H9 (cell line): ENCODE results near the gene FHIP2A. TPM values are rescaled to one million over a fixed set of nuclear protein-coding genes. Genes with fewer than 3 reads are reported as not detected.

Source experiments
- DNase-seq: peaks from one replicate; pipeline ENCODE4 v3.0.0-alpha.2; 2017
- H2AFZ ChIP-seq: one replicate; pipeline ENCODE4 v1.6.1; 2013; ENCODE audit warnings: mild to moderate bottlenecking, low read length, control low read depth, moderate library complexity
- H2AK5ac ChIP-seq: 2 replicates; pipeline ENCODE4 v1.6.1; 2013; ENCODE audit warnings: low read length, control low read depth, mixed read lengths; ENCODE audit not compliant: insufficient read length
- H2BK120ac ChIP-seq: one replicate; pipeline ENCODE4 v1.6.1; 2013; ENCODE audit warnings: low read depth, mild to moderate bottlenecking, low read length, control low read depth, inconsistent platforms; ENCODE audit not compliant: poor library complexity, severe bottlenecking
- H2BK12ac ChIP-seq: 2 replicates; pipeline ENCODE4 v1.6.1; 2013; ENCODE audit warnings: low read length, control low read depth, mixed read lengths, low read depth; ENCODE audit not compliant: insufficient read length
- H2BK15ac ChIP-seq: 2 replicates; pipeline ENCODE4 v1.6.1; 2013; ENCODE audit warnings: low read depth, low read length, control low read depth
- H2BK20ac ChIP-seq: one replicate; pipeline ENCODE4 v1.6.1; 2013; ENCODE audit warnings: low read depth, mild to moderate bottlenecking, low read length, control low read depth, inconsistent platforms; ENCODE audit not compliant: poor library complexity, severe bottlenecking
- H2BK5ac ChIP-seq: 2 replicates; pipeline ENCODE4 v1.6.1; 2013; ENCODE audit warnings: low read length, control low read depth, mixed read lengths; ENCODE audit not compliant: insufficient read length
- H3K14ac ChIP-seq: 2 replicates; pipeline ENCODE4 v1.6.1; 2013; ENCODE audit warnings: low read length, control low read depth; ENCODE audit not compliant: insufficient read depth
- H3K18ac ChIP-seq: 2 replicates; pipeline ENCODE4 v1.6.1; 2013; ENCODE audit warnings: low read depth, mild to moderate bottlenecking, mixed read lengths, low read length, control low read depth; ENCODE audit not compliant: insufficient read length
- H3K23ac ChIP-seq: 2 replicates; pipeline ENCODE4 v1.6.1; 2013; ENCODE audit warnings: low read length, control low read depth, mixed read lengths, low read depth; ENCODE audit not compliant: insufficient read length
- H3K23me2 ChIP-seq: 2 replicates; pipeline ENCODE4 v1.6.1; 2013; ENCODE audit warnings: low read depth, mild to moderate bottlenecking, mixed read lengths, low read length, control low read depth; ENCODE audit not compliant: insufficient read length, poor library complexity, severe bottlenecking
- H3K27ac ChIP-seq: 2 replicates; pipeline ENCODE4 v1.5.1; 2013; ENCODE audit warnings: low read length, control low read depth, mixed read lengths, low read depth; ENCODE audit not compliant: insufficient read length
- H3K27me3 ChIP-seq: 2 replicates; pipeline ENCODE4 v1.6.1; 2013; ENCODE audit warnings: low read length, control low read depth, inconsistent platforms; ENCODE audit not compliant: insufficient read depth
- H3K4ac ChIP-seq: 2 replicates; pipeline ENCODE4 v1.6.1; 2013; ENCODE audit warnings: low read depth, mild to moderate bottlenecking, control low read depth, inconsistent platforms, low read length, moderate library complexity
- H3K4me1 ChIP-seq: 2 replicates; pipeline ENCODE4 v1.6.1; 2013; ENCODE audit warnings: low read length, control low read depth, inconsistent platforms; ENCODE audit not compliant: insufficient read depth
- H3K4me2 ChIP-seq: 2 replicates; pipeline ENCODE4 v1.6.1; 2013; ENCODE audit warnings: low read length, control low read depth, mixed read lengths; ENCODE audit not compliant: insufficient read length, insufficient read depth
- H3K56ac ChIP-seq: 2 replicates; pipeline ENCODE4 v1.6.1; 2013; ENCODE audit warnings: low read depth, mild to moderate bottlenecking, mixed read lengths, low read length, control low read depth; ENCODE audit not compliant: insufficient read length
- H3K79me1 ChIP-seq: 2 replicates; pipeline ENCODE4 v1.6.1; 2013; ENCODE audit warnings: low read depth, mild to moderate bottlenecking, moderate library complexity, low read length, control low read depth, inconsistent platforms; ENCODE audit not compliant: insufficient read depth, poor library complexity, severe bottlenecking
- H3K79me2 ChIP-seq: 2 replicates; pipeline ENCODE4 v1.6.1; 2013; ENCODE audit warnings: low read length, control low read depth, inconsistent platforms; ENCODE audit not compliant: insufficient read depth
- H3K9ac ChIP-seq: 2 replicates; pipeline ENCODE4 v1.6.1; 2013; ENCODE audit warnings: low read length, control low read depth, mixed read lengths; ENCODE audit not compliant: insufficient read length; ENCODE audit errors: extremely low read depth
- H3K9me3 ChIP-seq: one replicate; pipeline ENCODE4 v1.6.1; 2013; ENCODE audit warnings: low read depth, low read length, inconsistent platforms; ENCODE audit not compliant: control insufficient read depth
- H3T11ph ChIP-seq: one replicate; pipeline ENCODE4 v1.6.1; 2013; ENCODE audit warnings: mild to moderate bottlenecking, low read length, control low read depth, inconsistent platforms
- H4K20me1 ChIP-seq: one replicate; pipeline ENCODE4 v1.6.1; 2013; ENCODE audit not compliant: control insufficient read depth, insufficient read length, insufficient read depth
- H4K5ac ChIP-seq: 2 replicates; pipeline ENCODE4 v1.6.1; 2013; ENCODE audit warnings: low read depth, mild to moderate bottlenecking, mixed read lengths, low read length, control low read depth; ENCODE audit not compliant: insufficient read length
- H4K8ac ChIP-seq: replicated peaks from 2 replicates; pipeline ENCODE4 v1.6.1; 2013; ENCODE audit warnings: low read length, control low read depth, mixed read lengths, low read depth; ENCODE audit not compliant: insufficient read length
- H4K91ac ChIP-seq: 2 replicates; pipeline ENCODE4 v1.6.1; 2013; ENCODE audit warnings: low read depth, mild to moderate bottlenecking, moderate library complexity, mixed read lengths, low read length, control low read depth; ENCODE audit not compliant: insufficient read length
- H3K27ac Mint-ChIP-seq, 3 experiments: 2 replicates in 2 of 3; 3 replicates in 1 of 3; pipeline ENCODE4 v1.8.0; 2020 to 2021; ENCODE audit warnings: mixed read lengths in 3 of 3, mild to moderate bottlenecking in 1 of 3, moderate library complexity in 1 of 3
- H3K27me3 Mint-ChIP-seq: 2 replicates; pipeline ENCODE4 v1.8.0; 2021; ENCODE audit warnings: low read depth, mild to moderate bottlenecking, moderate library complexity, mixed read lengths
- H3K36me3 Mint-ChIP-seq, 3 experiments: 2 replicates in 2 of 3; 3 replicates in 1 of 3; pipeline ENCODE4 v1.8.0; 2020 to 2021; ENCODE audit warnings: low read depth in 3 of 3, mixed read lengths in 3 of 3; ENCODE audit not compliant: insufficient read depth in 1 of 3
- H3K4me1 Mint-ChIP-seq, 2 experiments: 2 replicates each; pipeline ENCODE4 v1.8.0; 2020; ENCODE audit warnings: mixed read lengths in 2 of 2
- H3K4me3 Mint-ChIP-seq, 2 experiments: 2 replicates in 1 of 2; 3 replicates in 1 of 2; pipeline ENCODE4 v1.8.0; 2020 to 2021; ENCODE audit warnings: mild to moderate bottlenecking in 2 of 2, mixed read lengths in 2 of 2, moderate library complexity in 1 of 2
- H3K9me3 Mint-ChIP-seq, 2 experiments: 2 replicates in 1 of 2; 3 replicates in 1 of 2; pipeline ENCODE4 v1.8.0; 2020; ENCODE audit warnings: mild to moderate bottlenecking in 2 of 2, mixed read lengths in 2 of 2, moderate library complexity in 1 of 2
- CTCF ChIP-seq: fragments of 200-600 bp; sonication (generic); conservative IDR thresholded peaks from 3 replicates; pipeline ENCODE4 v1.8.0; 2021; ENCODE audit warnings: antibody characterized with exemption, mild to moderate bottlenecking
- WGBS: extraction: QIAGEN DNeasy Blood & Tissue Kit; methylation state at CpG from one replicate; pipeline ENCODE4 v1.1.7; 2013; ENCODE audit warnings: missing lambda C conversion rate, low lambda C conversion rate, mixed read lengths; ENCODE audit not compliant: insufficient read length; ENCODE audit errors: extremely low coverage; 5-methylcytosine and 5-hydroxymethylcytosine counted together
- total RNA-seq: library from RNA; stranded (reverse); gene quantifications from 2 replicates; pipeline ENCODE4 v1.2.1, GENCODE V29; 2021

The FHIP2A gene
- total RNA-seq, 1 experiment from 2014 or later: 14.8 TPM

GRCh38 chr10:114780577-114781184 is 40.9 kb upstream of the FHIP2A start:
- no peaks in the 10 kb centered on the region for H3K79me2 ChIP-seq
- no peak overlapping the region for H2BK120ac ChIP-seq
- H3K18ac ChIP-seq: no peak overlapping the region
- no peaks in the 10 kb centered on the region; the same call in 1 of the 2 replicates for H3K4me1 ChIP-seq
- no peak overlapping the region for H2BK5ac ChIP-seq
- H3K4me1 Mint-ChIP-seq: peaks cover 4% of the 10 kb centered on the region in 2 experiments
- no peak overlapping the region for H3K27ac ChIP-seq
- no peak overlapping the region for H4K5ac ChIP-seq
- no peaks in the 10 kb centered on the region for H3K27me3 ChIP-seq
- no peak overlapping the region for H4K8ac ChIP-seq
- no peak overlapping the region for H3K4me2 ChIP-seq
- DNase-seq: no peak
- no peaks in the 10 kb centered on the region for H3K27me3 Mint-ChIP-seq
- no peak overlapping the region for H3K56ac ChIP-seq
- H3K4me3 Mint-ChIP-seq: no peak overlapping the region
- no peaks in the 10 kb centered on the region for H4K20me1 ChIP-seq
- no peak overlapping the region for H2BK15ac ChIP-seq
- H2AK5ac ChIP-seq: no peak overlapping the region
- no peak overlapping the region for H3K23ac ChIP-seq
- H3T11ph ChIP-seq: no peak overlapping the region
- H4K91ac ChIP-seq: no peak overlapping the region
- no peaks in the 10 kb centered on the region for H3K36me3 Mint-ChIP-seq
- no peaks in the 10 kb centered on the region for H3K9me3 ChIP-seq
- peak overlapping the region; percentile 62 for H2AFZ ChIP-seq
- no peaks in the 10 kb centered on the region for H3K9me3 Mint-ChIP-seq
- H3K23me2 ChIP-seq: no peaks in the 10 kb centered on the region
- peak overlapping the region in 2 of 3 experiments; percentile 39 to 74; a peak in 1 of 7 replicates for H3K27ac Mint-ChIP-seq
- H3K79me1 ChIP-seq: no peaks in the 10 kb centered on the region
- no peak overlapping the region for H2BK12ac ChIP-seq
- no peak overlapping the region for H2BK20ac ChIP-seq
- no peak overlapping the region for H3K4ac ChIP-seq
- no peak overlapping the region for H3K9ac ChIP-seq
- WGBS: no CpG with 5 or more reads among the region's 2 CpGs
- no peak overlapping the region for H3K14ac ChIP-seq
- TF ChIP-seq CTCF: peak; percentile 24; the same call in 1 of the 3 replicates
